GM23338 (cell line): ENCODE results near the gene UCK1. TPM values are rescaled to one million over a fixed set of nuclear protein-coding genes. Genes with fewer than 3 reads are reported as not detected.

Experiments used
- ATAC-seq: fragments of 200-7000 bp; cut with Tn5 transposase; 3 replicates; pipeline ENCODE4 v1.9.1; 2020
- DNase-seq: peaks from one replicate; pipeline ENCODE4 v3.0.0-alpha.2; 2015; ENCODE audit warnings: low spot score
- H2AFZ ChIP-seq: fragments of 200-600 bp; sonication (generic); 2 replicates; pipeline ENCODE4 v1.8.0; 2016; ENCODE audit warnings: antibody characterized with exemption, mild to moderate bottlenecking, moderate library complexity
- H3F3A ChIP-seq: fragments of 200-600 bp; sonication (generic); replicated peaks from 2 replicates; pipeline ENCODE4 v1.8.0; 2017; ENCODE audit warnings: antibody characterized with exemption, mixed run types, low read depth
- H3K27ac ChIP-seq: fragments of 200-600 bp; sonication (generic); 2 replicates; pipeline ENCODE4 v1.6.1; 2016; ENCODE audit warnings: low read depth
- H3K27me3 ChIP-seq: fragments of 200-600 bp; sonication (generic); 2 replicates; pipeline ENCODE4 v1.8.0; 2016; ENCODE audit warnings: mild to moderate bottlenecking, mixed run types, moderate library complexity; ENCODE audit not compliant: insufficient read depth
- H3K36me3 ChIP-seq: fragments of 200-600 bp; sonication (generic); 2 replicates; pipeline ENCODE4 v1.8.0; 2016; ENCODE audit warnings: mild to moderate bottlenecking; ENCODE audit not compliant: insufficient read depth
- H3K4me1 ChIP-seq: fragments of 200-600 bp; sonication (generic); 2 replicates; pipeline ENCODE4 v1.8.0; 2016; ENCODE audit warnings: mild to moderate bottlenecking, moderate library complexity; ENCODE audit not compliant: insufficient read depth
- H3K4me2 ChIP-seq: fragments of 200-600 bp; sonication (generic); 2 replicates; pipeline ENCODE4 v1.7.1; 2017; ENCODE audit warnings: mixed run types
- H3K4me3 ChIP-seq: fragments of 200-600 bp; sonication (generic); 2 replicates; pipeline ENCODE4 v1.6.1; 2016; ENCODE audit warnings: mixed run types
- H3K79me2 ChIP-seq: fragments of 200-600 bp; sonication (generic); replicated peaks from 2 replicates; pipeline ENCODE4 v1.8.0; 2017; ENCODE audit warnings: mild to moderate bottlenecking; ENCODE audit not compliant: insufficient read depth
- H3K9me2 ChIP-seq: fragments of 200-600 bp; sonication (generic); 2 replicates; pipeline ENCODE4 v1.8.0; 2017; ENCODE audit not compliant: insufficient read depth
- H4K20me1 ChIP-seq: fragments of 200-600 bp; sonication (generic); replicated peaks from 2 replicates; pipeline ENCODE4 v1.8.0; 2017; ENCODE audit warnings: mild to moderate bottlenecking; ENCODE audit not compliant: insufficient read depth
- H3K27ac Mint-ChIP-seq: 2 replicates; pipeline ENCODE4 v1.8.0; 2020; ENCODE audit warnings: inconsistent platforms, mild to moderate bottlenecking, moderate library complexity, mixed read lengths
- H3K27me3 Mint-ChIP-seq: 3 replicates; pipeline ENCODE4 v1.8.0; 2022; ENCODE audit warnings: low read depth, mild to moderate bottlenecking, moderate library complexity, mixed read lengths, inconsistent platforms; ENCODE audit not compliant: insufficient read depth, poor library complexity
- H3K36me3 Mint-ChIP-seq: 3 replicates; pipeline ENCODE4 v1.8.0; 2021; ENCODE audit warnings: low read depth, mild to moderate bottlenecking, inconsistent platforms, moderate library complexity, mixed read lengths
- H3K4me1 Mint-ChIP-seq: 3 replicates; pipeline ENCODE4 v1.8.0; 2020; ENCODE audit warnings: mild to moderate bottlenecking, inconsistent platforms, mixed read lengths
- H3K4me3 Mint-ChIP-seq: 3 replicates; pipeline ENCODE4 v1.8.0; 2021; ENCODE audit warnings: moderate library complexity, mild to moderate bottlenecking, inconsistent platforms, mixed read lengths
- H3K9me3 Mint-ChIP-seq: 3 replicates; pipeline ENCODE4 v1.8.0; 2020; ENCODE audit warnings: moderate library complexity, mild to moderate bottlenecking, inconsistent platforms, mixed read lengths
- CREB1 ChIP-seq: fragments of 250-450 bp; sonication (Bioruptor Pico); IDR thresholded peaks from 2 replicates; pipeline ENCODE4 v1.5.0; 2020; ENCODE audit warnings: low read depth, mild to moderate bottlenecking, moderate library complexity
- EZH2 ChIP-seq: fragments of 200-600 bp; sonication (generic); IDR thresholded peaks from one replicate; pipeline ENCODE4 v1.8.0; 2017; ENCODE audit warnings: antibody characterized with exemption, mild to moderate bottlenecking, low read depth; ENCODE audit not compliant: unreplicated experiment
- EZH2phosphoT487 ChIP-seq: fragments of 200-600 bp; sonication (generic); IDR thresholded peaks from one replicate; pipeline ENCODE4 v1.8.1; 2018; ENCODE audit warnings: antibody characterized with exemption; ENCODE audit not compliant: unreplicated experiment
- JUNB ChIP-seq: IDR thresholded peaks from one replicate; pipeline ENCODE4 v1.6.1; 2016; ENCODE audit warnings: antibody characterized with exemption; ENCODE audit not compliant: unreplicated experiment
- NANOG ChIP-seq: IDR thresholded peaks from 2 replicates; pipeline ENCODE4 v1.6.1; 2016; ENCODE audit warnings: antibody characterized with exemption, borderline replicate concordance
- POLR2AphosphoS5 ChIP-seq: IDR thresholded peaks from 2 replicates; pipeline ENCODE4 v1.6.1; 2016; ENCODE audit warnings: antibody characterized with exemption, low read depth
- STAT1 ChIP-seq: IDR thresholded peaks from one replicate; pipeline ENCODE4 v1.6.1; 2016; ENCODE audit warnings: antibody characterized with exemption; ENCODE audit not compliant: unreplicated experiment
- ZNF114 ChIP-seq: fragments of 250-450 bp; sonication (Bioruptor Pico); IDR thresholded peaks from 2 replicates; pipeline ENCODE4 v1.5.0; 2020; ENCODE audit warnings: mild to moderate bottlenecking, moderate library complexity
- ZNF331 ChIP-seq: fragments of 250-450 bp; sonication (Bioruptor Pico); IDR thresholded peaks from 2 replicates; pipeline ENCODE4 v1.5.0; 2020; ENCODE audit warnings: low read depth, mild to moderate bottlenecking, moderate library complexity
- ZNF462 ChIP-seq: fragments of 250-450 bp; sonication (Bioruptor Pico); IDR thresholded peaks from 2 replicates; pipeline ENCODE4 v1.5.0; 2020; ENCODE audit warnings: mild to moderate bottlenecking, moderate library complexity
- polyA plus RNA-seq: library from polyadenylated mRNA; unstranded; fragments of >200 nt; fragmentation: Nextera tagmentation; extraction: Ambion mirVana; gene quantifications from 2 replicates; pipeline ENCODE4 v1.2.1, GENCODE V29; 2016
- total RNA-seq: library from RNA; depleted of rRNA; stranded (reverse); fragments of >200 nt; shearing (Covaris generic); gene quantifications from 2 replicates; pipeline ENCODE4 v1.2.3, GENCODE V29; 2014
- TF ChIP-seq, protein P1 (sequence below): IDR thresholded peaks from 2 replicates; pipeline ENCODE4 v1.6.1; 2016; ENCODE audit warnings: antibody characterized with exemption
- TF ChIP-seq, protein P2 (sequence below): IDR thresholded peaks from one replicate; pipeline ENCODE4 v1.6.1; 2018; ENCODE audit warnings: antibody characterized with exemption; ENCODE audit not compliant: unreplicated experiment
- TF ChIP-seq, protein P3 (sequence below), 2 experiments: fragments of 200-600 bp in 1 of 2; sonication (generic) in 1 of 2; conservative IDR thresholded peaks; 2 replicates each; pipeline versions ENCODE4 v1.5.1 to v1.6.1; 2016 to 2017; ENCODE audit warnings: antibody characterized with exemption in 2 of 2, low read depth in 2 of 2, mild to moderate bottlenecking in 2 of 2, moderate library complexity in 1 of 2

The UCK1 gene
- total and polyA plus RNA-seq, 2 experiments from 2014 or later, result 23.4 to 35.9 TPM

DNA sequence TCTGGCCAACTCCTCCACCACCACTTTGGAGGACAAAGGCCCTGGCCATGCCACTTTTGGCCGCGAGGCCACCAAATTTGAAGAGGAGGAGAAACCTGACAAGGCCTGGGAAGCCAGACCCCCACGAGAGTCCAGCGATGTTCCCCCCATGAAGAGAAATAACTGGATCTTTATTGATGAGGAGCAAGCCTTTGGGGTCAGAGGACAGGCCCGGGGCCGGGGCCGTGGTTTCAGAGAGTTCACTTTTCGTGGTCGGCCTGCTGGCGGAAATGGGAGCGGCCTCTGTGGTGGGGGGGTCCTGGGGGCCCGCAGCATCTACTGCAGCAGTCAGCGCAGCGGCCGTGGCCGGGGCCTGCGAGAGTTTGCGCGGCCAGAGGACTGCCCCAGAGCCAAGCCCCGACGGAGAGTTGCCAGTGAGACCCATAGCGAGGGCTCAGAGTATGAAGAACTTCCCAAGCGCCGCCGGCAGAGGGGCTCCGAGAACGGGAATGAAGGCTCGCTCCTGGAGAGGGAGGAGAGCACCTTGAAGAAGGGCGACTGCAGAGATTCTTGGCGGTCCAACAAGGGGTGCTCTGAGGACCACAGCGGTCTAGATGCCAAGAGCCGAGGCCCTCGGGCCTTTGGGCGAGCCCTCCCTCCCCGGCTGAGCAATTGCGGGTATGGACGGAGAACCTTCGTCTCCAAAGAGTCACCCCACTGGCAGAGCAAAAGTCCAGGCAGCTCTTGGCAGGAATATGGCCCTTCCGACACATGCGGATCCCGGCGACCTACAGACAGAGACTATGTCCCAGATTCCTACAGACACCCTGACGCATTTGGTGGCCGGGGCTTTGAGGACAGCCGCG, 55.7 kb downstream of the UCK1 start:
- ATAC-seq, result no peak
- H4K20me1 ChIP-seq, result peaks cover 33% of the 10 kb centered on the region
- peaks cover 80% of the 10 kb centered on the region for H3K36me3 ChIP-seq

More for the DNA sequence above, 55.7 kb downstream of the UCK1 start:
- peaks cover 47% of the 10 kb centered on the region for H3F3A ChIP-seq
- peak overlapping the region; percentile 55; the same call in 1 of the 2 replicates for H3K27ac ChIP-seq
- Mint-ChIP-seq H3K4me3 (no peak overlapping the region), H3K27me3 (peaks cover 27% of the 10 kb centered on the region), H3K9me3 (no peaks in the 10 kb centered on the region; the same call in 2 of the 3 replicates), H3K4me1 (0 out of 3 replicates have a peak, but pooled peaks cover 2% of the 10 kb centered on the region), H3K36me3 (peaks cover 96% of the 10 kb centered on the region), H3K27ac (0 out of 2 replicates have a peak overlapping the region, but pooled peaks have one; percentile 40)
- H3K27me3 ChIP-seq, result no peaks in the 10 kb centered on the region
- no peaks in the 10 kb centered on the region for H3K4me1 ChIP-seq
- H3K9me2 ChIP-seq, result no peaks in the 10 kb centered on the region
- H3K4me3 ChIP-seq, result no peak overlapping the region
- H2AFZ ChIP-seq, result no peak overlapping the region
- no peak for DNase-seq
- no peak overlapping the region for H3K4me2 ChIP-seq
- TF ChIP-seq, protein P1, sequence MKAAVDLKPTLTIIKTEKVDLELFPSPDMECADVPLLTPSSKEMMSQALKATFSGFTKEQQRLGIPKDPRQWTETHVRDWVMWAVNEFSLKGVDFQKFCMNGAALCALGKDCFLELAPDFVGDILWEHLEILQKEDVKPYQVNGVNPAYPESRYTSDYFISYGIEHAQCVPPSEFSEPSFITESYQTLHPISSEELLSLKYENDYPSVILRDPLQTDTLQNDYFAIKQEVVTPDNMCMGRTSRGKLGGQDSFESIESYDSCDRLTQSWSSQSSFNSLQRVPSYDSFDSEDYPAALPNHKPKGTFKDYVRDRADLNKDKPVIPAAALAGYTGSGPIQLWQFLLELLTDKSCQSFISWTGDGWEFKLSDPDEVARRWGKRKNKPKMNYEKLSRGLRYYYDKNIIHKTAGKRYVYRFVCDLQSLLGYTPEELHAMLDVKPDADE, result no peak
- TF ChIP-seq CREB1 (CRISPR knock-in tag) (no peak), STAT1 (no peak), ZNF331 (CRISPR knock-in tag) (no peak), NANOG (no peak), ZNF462 (no peak), POLR2AphosphoS5 (no peak; the same call in 1 of the 2 replicates), EZH2 (no peak), ZNF114 (CRISPR knock-in tag) (no peak), EZH2phosphoT487 (no peak), JUNB (no peak)
- TF ChIP-seq, protein P2, sequence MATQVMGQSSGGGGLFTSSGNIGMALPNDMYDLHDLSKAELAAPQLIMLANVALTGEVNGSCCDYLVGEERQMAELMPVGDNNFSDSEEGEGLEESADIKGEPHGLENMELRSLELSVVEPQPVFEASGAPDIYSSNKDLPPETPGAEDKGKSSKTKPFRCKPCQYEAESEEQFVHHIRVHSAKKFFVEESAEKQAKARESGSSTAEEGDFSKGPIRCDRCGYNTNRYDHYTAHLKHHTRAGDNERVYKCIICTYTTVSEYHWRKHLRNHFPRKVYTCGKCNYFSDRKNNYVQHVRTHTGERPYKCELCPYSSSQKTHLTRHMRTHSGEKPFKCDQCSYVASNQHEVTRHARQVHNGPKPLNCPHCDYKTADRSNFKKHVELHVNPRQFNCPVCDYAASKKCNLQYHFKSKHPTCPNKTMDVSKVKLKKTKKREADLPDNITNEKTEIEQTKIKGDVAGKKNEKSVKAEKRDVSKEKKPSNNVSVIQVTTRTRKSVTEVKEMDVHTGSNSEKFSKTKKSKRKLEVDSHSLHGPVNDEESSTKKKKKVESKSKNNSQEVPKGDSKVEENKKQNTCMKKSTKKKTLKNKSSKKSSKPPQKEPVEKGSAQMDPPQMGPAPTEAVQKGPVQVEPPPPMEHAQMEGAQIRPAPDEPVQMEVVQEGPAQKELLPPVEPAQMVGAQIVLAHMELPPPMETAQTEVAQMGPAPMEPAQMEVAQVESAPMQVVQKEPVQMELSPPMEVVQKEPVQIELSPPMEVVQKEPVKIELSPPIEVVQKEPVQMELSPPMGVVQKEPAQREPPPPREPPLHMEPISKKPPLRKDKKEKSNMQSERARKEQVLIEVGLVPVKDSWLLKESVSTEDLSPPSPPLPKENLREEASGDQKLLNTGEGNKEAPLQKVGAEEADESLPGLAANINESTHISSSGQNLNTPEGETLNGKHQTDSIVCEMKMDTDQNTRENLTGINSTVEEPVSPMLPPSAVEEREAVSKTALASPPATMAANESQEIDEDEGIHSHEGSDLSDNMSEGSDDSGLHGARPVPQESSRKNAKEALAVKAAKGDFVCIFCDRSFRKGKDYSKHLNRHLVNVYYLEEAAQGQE, result no peak
- TF ChIP-seq, protein P3, sequence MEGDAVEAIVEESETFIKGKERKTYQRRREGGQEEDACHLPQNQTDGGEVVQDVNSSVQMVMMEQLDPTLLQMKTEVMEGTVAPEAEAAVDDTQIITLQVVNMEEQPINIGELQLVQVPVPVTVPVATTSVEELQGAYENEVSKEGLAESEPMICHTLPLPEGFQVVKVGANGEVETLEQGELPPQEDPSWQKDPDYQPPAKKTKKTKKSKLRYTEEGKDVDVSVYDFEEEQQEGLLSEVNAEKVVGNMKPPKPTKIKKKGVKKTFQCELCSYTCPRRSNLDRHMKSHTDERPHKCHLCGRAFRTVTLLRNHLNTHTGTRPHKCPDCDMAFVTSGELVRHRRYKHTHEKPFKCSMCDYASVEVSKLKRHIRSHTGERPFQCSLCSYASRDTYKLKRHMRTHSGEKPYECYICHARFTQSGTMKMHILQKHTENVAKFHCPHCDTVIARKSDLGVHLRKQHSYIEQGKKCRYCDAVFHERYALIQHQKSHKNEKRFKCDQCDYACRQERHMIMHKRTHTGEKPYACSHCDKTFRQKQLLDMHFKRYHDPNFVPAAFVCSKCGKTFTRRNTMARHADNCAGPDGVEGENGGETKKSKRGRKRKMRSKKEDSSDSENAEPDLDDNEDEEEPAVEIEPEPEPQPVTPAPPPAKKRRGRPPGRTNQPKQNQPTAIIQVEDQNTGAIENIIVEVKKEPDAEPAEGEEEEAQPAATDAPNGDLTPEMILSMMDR (conservative IDR thresholded peaks at IDR 0.05; ENCODE audit: low read depth in 2 of 2), result no peak
- H3K79me2 ChIP-seq, result peaks cover 53% of the 10 kb centered on the region
